Measurements from ENCODE around the gene CAD.

Gene CAD

GRCh38 chr2:27177441-27178351 lies 39.5 kb upstream of the CAD start:
- TF ChIP-seq CTCF (IDR thresholded peaks at IDR 0.05; ENCODE audit: low read depth, low read length, missing control alignments) = no peak
- no peak for DNase-seq (ENCODE audit: low read depth)
- H3K4me3 ChIP-seq (ENCODE audit: low read depth, low read length) = no peak overlapping the region

- DNase-seq (ENCODE audit: low read depth) = no peak
- TF ChIP-seq CTCF (IDR thresholded peaks at IDR 0.05; ENCODE audit: low read depth, low read length, missing control alignments) = no peak
- no peak overlapping the region for H3K4me3 ChIP-seq (ENCODE audit: low read depth, low read length)
Observed at GRCh38 chr2:27178469-27178868, 38.7 kb upstream of the CAD start.

- H3K4me3 ChIP-seq (ENCODE audit: low read depth, low read length) = no peak overlapping the region
- no peak for TF ChIP-seq CTCF (IDR thresholded peaks at IDR 0.05; ENCODE audit: low read depth, low read length, missing control alignments)
- no peak for DNase-seq (ENCODE audit: low read depth)
Observed at GRCh38 chr2:27179344-27180000, 37.7 kb upstream of the CAD start.

GRCh38 chr2:27182346-27182745 lies 34.8 kb upstream of the CAD start:
- DNase-seq (ENCODE audit: low read depth) = no peak
- H3K4me3 ChIP-seq (ENCODE audit: low read depth, low read length) = no peak overlapping the region
- TF ChIP-seq CTCF (IDR thresholded peaks at IDR 0.05; ENCODE audit: low read depth, low read length, missing control alignments) = no peak

- no peak for TF ChIP-seq CTCF (IDR thresholded peaks at IDR 0.05; ENCODE audit: low read depth, low read length, missing control alignments)
- DNase-seq (ENCODE audit: low read depth) = no peak
- H3K4me3 ChIP-seq (ENCODE audit: low read depth, low read length) = no peak overlapping the region
Observed at GRCh38 chr2:27184115-27184514, 33.1 kb upstream of the CAD start.

GRCh38 chr2:27185331-27186026 lies 31.7 kb upstream of the CAD start:
- TF ChIP-seq CTCF (IDR thresholded peaks at IDR 0.05; ENCODE audit: low read depth, low read length, missing control alignments) = no peak
- H3K4me3 ChIP-seq (ENCODE audit: low read depth, low read length) = no peak overlapping the region
- DNase-seq (ENCODE audit: low read depth) = no peak
